NCI-H187 (cell line): ENCODE measurements around the gene GNAT1.
"Not testable (repeated sequence)": the region's sequence is repeated elsewhere in the genome, so short reads cannot be mapped to it uniquely, and the experiment has no call there.

Experiments used
- DNase-seq, 2 experiments: peaks; one replicate each; lab custom pipeline; 2025; lab: John Stamatoyannopoulos, UW

Gene GNAT1

GRCh38 chr3:50203809-50204803 lies 12.7 kb downstream of the GNAT1 start:
- DNase-seq: no peak

GRCh38 chr3:50204804-50205412 lies 13.5 kb downstream of the GNAT1 start, which contains the start of gene SLC38A3:
Gene SLC38A3, plus strand, starts transcription at chr3:50205271. Its CDS starts 8,929 bp downstream, at chr3:50214200.
- DNase-seq: no peak

GRCh38 chr3:50205413-50206276 lies 14.2 kb downstream of the GNAT1 start:
- no peak for DNase-seq

GRCh38 chr3:50207359-50208042 lies 16.1 kb downstream of the GNAT1 start:
- no peak for DNase-seq

- no peak for DNase-seq
These were observed 17.4 kb downstream of the GNAT1 start for GRCh38 chr3:50208677-50209344.

GRCh38 chr3:50210176-50210509 lies 18.7 kb downstream of the GNAT1 start:
- no peak for DNase-seq

- DNase-seq: no peak
These were observed 19.3 kb downstream of the GNAT1 start for GRCh38 chr3:50210510-50211367.

GRCh38 chr3:50211368-50211717 lies 19.9 kb downstream of the GNAT1 start:
- DNase-seq: not testable (repeated sequence)

- no peak for DNase-seq
These were observed 20.5 kb downstream of the GNAT1 start for GRCh38 chr3:50211930-50212329.

GRCh38 chr3:50212502-50212901 lies 21.1 kb downstream of the GNAT1 start:
- DNase-seq: no peak

GRCh38 chr3:50212971-50213370 lies 21.6 kb downstream of the GNAT1 start:
- DNase-seq: no peak

- no peak for DNase-seq
These were observed 22.0 kb downstream of the GNAT1 start for GRCh38 chr3:50213373-50213772.

- DNase-seq: no peak
These were observed 23.4 kb downstream of the GNAT1 start for GRCh38 chr3:50214824-50215223.

- no peak for DNase-seq
These were observed 24.1 kb downstream of the GNAT1 start for GRCh38 chr3:50215529-50215928.

- DNase-seq: no peak
These were observed 26.3 kb downstream of the GNAT1 start for GRCh38 chr3:50217681-50218080.

GRCh38 chr3:50218448-50218847 lies 27.0 kb downstream of the GNAT1 start:
- no peak for DNase-seq

GRCh38 chr3:50219285-50219684 lies 27.9 kb downstream of the GNAT1 start:
- no peak for DNase-seq

- DNase-seq: no peak
These were observed 28.7 kb downstream of the GNAT1 start for GRCh38 chr3:50220109-50220508.

- DNase-seq: no peak
These were observed 29.6 kb downstream of the GNAT1 start for GRCh38 chr3:50221051-50221410.

GRCh38 chr3:50221411-50222168 lies 30.2 kb downstream of the GNAT1 start:
- no peak for DNase-seq
